B cell (primary cell): Measurements from ENCODE around the gene MCRIP2. TPM values are rescaled to one million over a fixed set of nuclear protein-coding genes. Genes with fewer than 3 reads are reported as not detected.

Source experiments
- ATAC-seq: fragments of 200-7000 bp; cut with Tn5 transposase; one replicate; pipeline ENCODE4 v1.10.0; 2021; ENCODE audit warnings: low read depth, mild to moderate bottlenecking, moderate number of reproducible peaks, moderate library complexity
- CTCF ChIA-PET: fragments of 350-600 bp; sonication (Branson Sonifier 250); formaldehyde crosslinking; loops from one replicate; lab custom pipeline; 2021; ENCODE audit warnings: antibody characterized with exemption, inconsistent platforms; lab: Charles Lee
- POLR2A ChIA-PET: fragments of 350-600 bp; sonication (Branson Sonifier 250); formaldehyde crosslinking; loops from one replicate; lab custom pipeline; 2021; ENCODE audit warnings: antibody characterized with exemption; lab: Charles Lee
- DNase-seq: peaks from one replicate; pipeline ENCODE4 v3.0.0; 2013
- H2AFZ ChIP-seq: 2 replicates; pipeline ENCODE4 v1.6.1; 2012; ENCODE audit warnings: mild to moderate bottlenecking, low read depth, low read length; ENCODE audit not compliant: insufficient read depth, poor library complexity, severe bottlenecking
- H3K27ac ChIP-seq, 2 donors: 1 replicate in 1 of 2; 2 replicates in 1 of 2; pipeline ENCODE4 v1.5.1; 2012 to 2013; ENCODE audit warnings: low read length in 2 of 2, mild to moderate bottlenecking in 2 of 2, moderate library complexity in 1 of 2
- H3K27me3 ChIP-seq, 4 experiments: fragments of 200-600 bp in 1 of 4; sonication (generic) in 1 of 4; replicated peaks in 1 of 4; 1 replicate in 2 of 4; 2 replicates in 2 of 4; pipeline versions ENCODE4 v1.6.1 to v1.7.0; 2013 to 2016; ENCODE audit warnings: low read length in 3 of 4, mild to moderate bottlenecking in 2 of 4, mixed read lengths in 1 of 4, moderate library complexity in 1 of 4; ENCODE audit not compliant: insufficient read depth in 4 of 4, control insufficient read depth in 3 of 4; ENCODE audit errors: control extremely low read depth in 1 of 4
- H3K36me3 ChIP-seq, 2 experiments: replicated peaks in 1 of 2; 1 replicate in 1 of 2; 2 replicates in 1 of 2; pipeline versions ENCODE4 v1.6.1 to v1.7.1; 2013; ENCODE audit warnings: low read length in 1 of 2; ENCODE audit not compliant: insufficient read depth in 2 of 2, control insufficient read depth in 1 of 2; ENCODE audit errors: control extremely low read depth in 1 of 2, extremely low read depth in 1 of 2
- H3K4me1 ChIP-seq, 2 donors: fragments of 200-600 bp in 1 of 2; sonication (generic) in 1 of 2; 1 replicate in 1 of 2; 2 replicates in 1 of 2; pipeline versions ENCODE4 v1.5.1 to v1.6.1; 2013 to 2017; ENCODE audit warnings: low read length in 2 of 2; ENCODE audit not compliant: control insufficient read depth in 2 of 2, insufficient read depth in 2 of 2
- H3K4me2 ChIP-seq: replicated peaks from 2 replicates; pipeline ENCODE3; 2012; ENCODE audit warnings: mild to moderate bottlenecking, low read depth, low read length; ENCODE audit not compliant: poor library complexity, severe bottlenecking
- H3K4me3 ChIP-seq, 5 experiments: fragments of 200-600 bp in 1 of 5; sonication (generic) in 1 of 5; 1 replicate in 3 of 5; 2 replicates in 2 of 5; pipeline versions ENCODE4 v1.5.1 to v1.7.0; 2011 to 2016; ENCODE audit warnings: low read length in 4 of 5, mild to moderate bottlenecking in 4 of 5, low read depth in 2 of 5, control low read depth in 1 of 5, moderate library complexity in 1 of 5; ENCODE audit not compliant: insufficient read depth in 1 of 5; ENCODE audit errors: control extremely low read depth in 1 of 5, extremely low read depth in 1 of 5
- H3K79me2 ChIP-seq: fragments of 200-600 bp; sonication (generic); one replicate; pipeline ENCODE4 v1.6.0; 2016; ENCODE audit warnings: low read length; ENCODE audit not compliant: control insufficient read depth, insufficient read depth
- H3K9ac ChIP-seq: fragments of 200-600 bp; sonication (generic); 2 replicates; pipeline ENCODE4 v1.6.1; 2017; ENCODE audit warnings: mild to moderate bottlenecking, low read length, moderate library complexity
- H3K9me3 ChIP-seq, 3 donors: one replicate each; pipeline versions ENCODE4 v1.6.1 to v1.7.1; 2013; ENCODE audit warnings: low read length in 2 of 3; ENCODE audit not compliant: control insufficient read depth in 2 of 3, insufficient read depth in 1 of 3; ENCODE audit errors: control extremely low read depth in 1 of 3
- H4K20me1 ChIP-seq: 2 replicates; pipeline ENCODE4 v1.6.0; 2012; ENCODE audit warnings: mild to moderate bottlenecking, low read length; ENCODE audit not compliant: insufficient read depth, control insufficient read depth, poor library complexity, severe bottlenecking
- H3K27ac Mint-ChIP-seq: one replicate; pipeline ENCODE4 v1.8.0; 2021; ENCODE audit warnings: mixed read lengths
- H3K27me3 Mint-ChIP-seq: one replicate; pipeline ENCODE4 v1.8.0; 2021; ENCODE audit warnings: mixed read lengths
- H3K4me1 Mint-ChIP-seq: one replicate; pipeline ENCODE4 v1.8.0; 2021; ENCODE audit warnings: mixed read lengths
- H3K4me3 Mint-ChIP-seq: one replicate; pipeline ENCODE4 v1.8.0; 2021; ENCODE audit warnings: mixed read lengths
- H3K9me3 Mint-ChIP-seq: one replicate; pipeline ENCODE4 v1.8.0; 2022; ENCODE audit warnings: mixed read lengths; ENCODE audit not compliant: insufficient read depth
- CTCF ChIP-seq: fragments of 200-600 bp; IDR thresholded peaks from one replicate; pipeline ENCODE4 v1.8.0; 2022; ENCODE audit warnings: antibody characterized with exemption, mild to moderate bottlenecking
- EZH2 ChIP-seq: IDR thresholded peaks from 2 replicates; pipeline ENCODE4 v1.6.1; 2012; ENCODE audit warnings: borderline replicate concordance, low read depth, mild to moderate bottlenecking, moderate library complexity, low read length; ENCODE audit not compliant: insufficient read depth, poor library complexity, severe bottlenecking
- WGBS: methylation state at CpG from one replicate; pipeline ENCODE4 v1.1.5; 2013; ENCODE audit warnings: missing lambda C conversion rate; ENCODE audit not compliant: insufficient coverage; 5-methylcytosine and 5-hydroxymethylcytosine counted together
- intact Hi-C: fragments of 100-400 bp; cut with micrococcal nuclease; formaldehyde crosslinking; loops from one replicate; pipeline ENCODE4 v1.10.0; 2022
- polyA plus RNA-seq: library from polyadenylated mRNA; depleted of rRNA; stranded (reverse); fragments of >200 nt; gene quantifications from 2 replicates; pipeline ENCODE4 v1.2.3, GENCODE V29; 2012
- total RNA-seq, 2 donors: library from RNA; stranded (reverse); fragments of 120-200 nt in 1 of 2; gene quantifications; 1 replicate in 1 of 2; 2 replicates in 1 of 2; pipeline versions ENCODE4 v1.2.3 to v1.2.4, GENCODE V29; 2013 to 2022

The MCRIP2 gene
- total and polyA plus RNA-seq, 2 donors (not counting 1 experiment from before 2014, with no cell fraction given): 29.2 to 46.0 TPM

GRCh38 chr16:657487-657886 is 15.9 kb downstream of the MCRIP2 start:
- ChIA-PET POLR2A (no interaction called here), CTCF (no interaction called here)
- Mint-ChIP-seq H3K4me1 (peaks cover 8% of the 10 kb centered on the region), H3K9me3 (no peaks in the 10 kb centered on the region), H3K4me3 (no peak overlapping the region), H3K27ac (no peak overlapping the region), H3K27me3 (no peaks in the 10 kb centered on the region)
- DNase-seq (no peak), ATAC-seq (no peak)
- no peak overlapping the region for H3K9ac ChIP-seq
- H3K79me2 ChIP-seq: no peaks in the 10 kb centered on the region
- no peak overlapping the region for H3K4me2 ChIP-seq
- no peaks in the 10 kb centered on the region for H3K9me3 ChIP-seq
- intact Hi-C loops: no loop called here
- no peak overlapping the region for H2AFZ ChIP-seq
- H4K20me1 ChIP-seq: no peaks in the 10 kb centered on the region
- H3K36me3 ChIP-seq: no peaks in the 10 kb centered on the region
- H3K27me3 ChIP-seq: no peaks in the 10 kb centered on the region
- no peak overlapping the region for H3K27ac ChIP-seq
- no peak for TF ChIP-seq EZH2
- TF ChIP-seq CTCF: no peak
- peaks cover 10 to 17% of the 10 kb centered on the region in 2 donors for H3K4me1 ChIP-seq
- H3K4me3 ChIP-seq: no peak overlapping the region
- WGBS: 98% methylated on average over 22 of the region's 22 CpGs

DNA sequence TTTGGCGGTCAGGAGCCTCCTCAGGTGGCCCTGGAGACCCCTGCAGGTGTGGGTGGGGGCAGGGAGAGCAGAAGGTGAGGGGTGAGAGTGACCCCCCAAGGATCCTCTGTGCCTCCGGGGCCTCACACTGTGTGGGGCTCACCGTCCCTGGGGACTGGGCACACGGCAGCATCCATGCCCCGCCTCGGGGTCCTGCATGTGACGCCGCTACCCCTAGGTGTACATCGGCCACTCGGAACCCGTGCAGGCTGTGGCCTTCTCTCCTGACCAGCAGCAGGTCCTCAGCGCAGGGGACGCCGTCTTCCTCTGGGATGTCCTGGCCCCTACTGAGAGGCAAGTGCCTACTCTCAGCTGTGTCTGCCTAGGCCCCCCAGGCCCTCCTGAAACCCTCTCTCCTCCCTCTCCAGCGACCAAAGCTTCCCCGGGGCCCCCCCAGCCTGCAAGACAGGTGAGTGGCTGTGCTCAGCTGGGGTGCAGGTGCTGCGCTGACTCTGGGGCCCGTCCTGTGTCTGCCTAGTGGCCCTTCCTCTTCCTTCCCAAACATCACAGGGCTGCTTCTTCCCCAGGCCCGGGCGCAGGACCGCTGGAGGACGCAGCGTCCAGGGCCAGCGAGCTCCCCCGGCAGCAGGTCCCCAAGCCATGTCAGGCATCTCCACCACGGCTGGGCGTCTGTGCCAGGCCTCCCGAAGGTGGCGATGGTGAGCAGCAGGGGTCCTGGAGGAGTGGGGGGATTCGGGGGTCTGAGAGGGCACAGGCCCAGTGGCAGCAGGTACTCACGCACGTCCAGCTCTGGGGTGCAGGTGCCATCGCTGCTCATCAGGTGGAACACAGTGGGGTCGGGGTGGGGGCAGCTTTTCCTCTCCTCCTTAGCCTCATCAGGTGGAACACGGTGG is 17.3 kb downstream of the MCRIP2 start:
- H3K9me3 Mint-ChIP-seq: no peaks in the 10 kb centered on the region
- CTCF ChIA-PET: no interaction called here
- H4K20me1 ChIP-seq: no peaks in the 10 kb centered on the region
- H3K4me1 ChIP-seq: peaks cover 10 to 17% of the 10 kb centered on the region in 2 donors
- DNase-seq (no peak), ATAC-seq (no peak)
- H3K27me3 Mint-ChIP-seq: no peaks in the 10 kb centered on the region
- no peaks in the 10 kb centered on the region for H3K79me2 ChIP-seq
- H3K36me3 ChIP-seq: no peaks in the 10 kb centered on the region
- H3K27me3 ChIP-seq: no peaks in the 10 kb centered on the region
- H3K4me3 Mint-ChIP-seq: no peak overlapping the region
- no peak overlapping the region for H3K4me3 ChIP-seq
- intact Hi-C loops: no loop called here
- peaks cover 10% of the 10 kb centered on the region for H3K4me1 Mint-ChIP-seq
- no peak overlapping the region for H3K4me2 ChIP-seq
- H2AFZ ChIP-seq: no peak overlapping the region
- H3K27ac ChIP-seq: no peak overlapping the region
- no peak overlapping the region for H3K9ac ChIP-seq
- 95% methylated on average over 35 of the region's 35 CpGs for WGBS
- POLR2A ChIA-PET: no interaction called here
- H3K27ac Mint-ChIP-seq: no peak overlapping the region
- H3K9me3 ChIP-seq: no peaks in the 10 kb centered on the region
- no peak for TF ChIP-seq EZH2
- TF ChIP-seq CTCF: no peak
